ACHN (cell line): ENCODE results near the gene NLRC5.

Source experiments
- DNase-seq: peaks from one replicate; pipeline ENCODE4 v3.0.0-alpha.2; 2015
- in situ Hi-C: cut with HindIII; loops from 2 replicates; pipeline ENCODE4 v1.10.0; 2017; ENCODE audit warnings: low sequenced_read_pairs, low pct_ligation_motif_present, low pct_unique_long_range_greater_than_20kb

Gene NLRC5

GRCh38 chr16:57126411-57126810 is 137.1 kb downstream of the NLRC5 start:
- no peak for DNase-seq
- in situ Hi-C loops = no loop called here

- in situ Hi-C loops = no loop called here
- no peak for DNase-seq
These were observed 137.8 kb downstream of the NLRC5 start for GRCh38 chr16:57127037-57127763.

GRCh38 chr16:57127836-57128235 is 138.5 kb downstream of the NLRC5 start:
- in situ Hi-C loops = no loop called here
- DNase-seq = no peak

GRCh38 chr16:57128771-57129389 is 139.5 kb downstream of the NLRC5 start:
- no peak for DNase-seq
- in situ Hi-C loops = no loop called here

- no peak for DNase-seq
- in situ Hi-C loops = no loop called here
These were observed 141.6 kb downstream of the NLRC5 start for GRCh38 chr16:57130950-57131321.

DNA sequence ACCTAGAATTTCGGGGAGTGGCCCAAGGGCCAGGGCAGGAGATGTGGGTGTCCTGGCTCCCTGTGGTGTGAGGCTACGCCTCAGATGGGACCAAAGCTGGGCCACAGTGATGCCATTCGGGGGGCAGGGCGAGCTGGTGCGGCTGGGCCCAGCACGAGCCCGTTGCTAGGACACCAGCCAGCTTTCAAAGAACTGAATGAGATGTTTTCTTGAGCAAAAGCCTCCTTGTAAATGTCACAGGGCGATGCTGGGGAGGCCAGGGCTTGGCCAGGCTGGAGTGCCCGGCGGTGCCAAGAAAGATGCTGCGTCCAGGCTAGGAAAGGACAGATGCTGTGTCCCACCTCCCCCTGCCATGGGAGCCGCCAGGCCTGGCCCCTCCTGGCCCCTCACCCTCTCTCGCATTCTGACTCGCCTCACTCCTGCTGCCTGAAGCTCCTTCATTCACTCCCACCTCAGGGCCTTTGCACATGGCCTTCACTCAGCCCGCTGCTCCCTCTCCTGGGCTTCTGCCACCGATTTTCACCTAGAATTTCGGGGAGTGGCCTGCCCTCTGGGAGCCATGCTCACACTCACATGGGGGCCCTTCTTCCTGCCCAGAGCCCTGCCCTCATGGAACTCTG is 142.1 kb downstream of the NLRC5 start:
- in situ Hi-C loops = no loop called here
- no peak for DNase-seq

GRCh38 chr16:57132470-57132869 is 143.1 kb downstream of the NLRC5 start:
- DNase-seq = no peak
- in situ Hi-C loops = no loop called here

DNA sequence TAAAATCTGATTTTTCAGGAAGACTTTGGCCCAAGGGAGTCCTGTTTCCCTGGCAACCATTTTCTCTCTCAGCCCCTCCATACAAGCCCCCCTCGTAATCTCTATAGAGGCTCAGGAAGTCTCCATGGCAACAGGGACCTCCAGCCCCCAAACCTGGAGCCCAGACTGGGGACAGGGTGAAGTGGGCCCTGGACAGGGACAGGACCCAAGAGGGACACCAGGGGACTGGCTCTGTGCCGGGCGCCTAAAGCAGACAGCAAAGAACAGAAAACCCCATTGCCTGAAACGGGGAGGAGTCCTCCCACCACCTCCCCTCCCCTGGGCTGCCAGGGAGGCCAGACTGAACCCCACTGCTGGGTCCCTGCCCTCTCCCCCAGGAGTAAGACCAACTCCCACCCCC is 143.7 kb downstream of the NLRC5 start:
- no peak for DNase-seq
- in situ Hi-C loops = no loop called here
